HK-2 (cell line): Measurements from ENCODE around the gene SLC9A3.

Experiments used
- DNase-seq: peaks from one replicate; pipeline ENCODE4 v3.0.0-alpha.2; 2018; ENCODE audit not compliant: unreplicated experiment

The SLC9A3 gene

DNA sequence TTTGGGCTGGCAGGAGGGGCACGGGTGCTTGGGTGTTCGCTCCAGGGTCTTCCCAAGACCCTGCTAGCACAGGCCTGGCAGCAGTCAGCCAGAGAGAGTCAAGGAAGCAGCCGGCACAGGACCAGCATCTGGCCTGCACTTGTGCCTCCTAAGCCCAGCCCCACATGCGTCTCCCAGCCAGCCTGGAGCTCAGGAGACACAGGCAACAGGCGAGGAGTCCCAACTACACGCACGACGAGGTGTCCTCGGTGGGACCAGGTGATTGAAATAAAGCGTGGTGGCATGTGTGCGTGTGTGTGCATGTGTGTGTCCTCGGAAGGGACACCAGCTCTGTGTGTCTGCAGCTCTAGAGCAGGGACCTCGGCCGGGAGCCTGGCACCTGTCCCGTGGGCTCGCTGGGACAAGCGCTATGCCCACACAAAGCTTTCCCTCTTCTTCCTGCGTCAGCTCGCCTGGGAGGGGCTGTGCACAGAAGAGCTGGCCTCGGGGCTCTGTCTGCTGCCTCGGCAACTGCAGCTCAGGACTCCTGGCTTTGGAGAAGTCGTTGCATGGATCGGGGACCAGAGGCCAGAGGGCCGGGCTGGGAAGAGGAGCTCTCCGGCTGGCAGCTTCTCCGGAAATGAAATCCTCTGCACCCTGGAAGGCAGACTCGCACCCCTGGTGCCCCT lies 14.7 kb upstream of the SLC9A3 start:
- no peak for DNase-seq

DNA sequence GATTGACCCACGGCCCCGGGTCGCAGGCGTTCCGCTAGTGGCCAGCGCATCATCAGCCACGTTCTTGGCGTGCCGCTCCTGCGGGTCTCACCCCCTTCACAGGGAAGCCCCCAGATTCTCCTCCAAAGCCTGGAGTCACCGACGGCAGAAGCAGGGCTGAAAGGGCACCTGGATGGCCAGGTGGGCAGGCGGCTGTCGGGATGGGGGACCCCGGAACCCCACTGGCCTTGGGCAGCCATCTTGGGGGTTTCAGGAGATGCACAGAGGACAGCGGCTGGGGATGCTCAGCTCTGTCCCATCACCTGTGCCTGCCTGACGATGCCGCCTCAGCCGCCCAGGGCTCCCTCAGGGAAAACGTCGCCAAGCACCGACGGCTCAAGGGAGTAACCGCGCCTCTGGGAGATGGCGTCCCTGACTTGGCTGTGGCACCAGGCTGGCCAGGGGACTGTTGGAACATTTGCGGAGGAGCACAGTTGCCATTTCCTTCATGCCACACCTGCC lies 14.1 kb upstream of the SLC9A3 start:
- DNase-seq: no peak

DNA sequence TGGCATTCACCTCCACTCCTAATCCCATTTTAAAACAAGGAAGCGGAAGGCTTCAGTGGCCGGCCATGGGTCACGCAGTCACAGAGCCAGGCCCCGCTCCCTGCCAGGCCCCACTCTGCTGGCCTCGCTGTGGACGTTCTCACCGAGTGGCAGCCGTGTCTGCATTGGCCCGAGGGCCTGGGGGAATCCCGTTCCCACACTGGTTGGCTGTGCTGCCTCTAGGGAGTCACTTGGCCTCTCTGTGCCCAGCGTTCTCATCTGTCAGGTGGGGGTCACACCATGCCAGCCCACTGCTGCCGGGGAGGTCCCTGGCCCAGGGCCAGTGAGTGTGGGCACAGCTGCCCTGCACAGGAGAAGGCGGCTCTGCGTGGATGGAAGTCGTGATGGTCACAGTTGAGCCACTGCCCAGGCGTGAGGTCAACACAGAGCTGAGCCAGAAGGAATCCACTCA lies 13.4 kb upstream of the SLC9A3 start:
- DNase-seq: no peak

DNA sequence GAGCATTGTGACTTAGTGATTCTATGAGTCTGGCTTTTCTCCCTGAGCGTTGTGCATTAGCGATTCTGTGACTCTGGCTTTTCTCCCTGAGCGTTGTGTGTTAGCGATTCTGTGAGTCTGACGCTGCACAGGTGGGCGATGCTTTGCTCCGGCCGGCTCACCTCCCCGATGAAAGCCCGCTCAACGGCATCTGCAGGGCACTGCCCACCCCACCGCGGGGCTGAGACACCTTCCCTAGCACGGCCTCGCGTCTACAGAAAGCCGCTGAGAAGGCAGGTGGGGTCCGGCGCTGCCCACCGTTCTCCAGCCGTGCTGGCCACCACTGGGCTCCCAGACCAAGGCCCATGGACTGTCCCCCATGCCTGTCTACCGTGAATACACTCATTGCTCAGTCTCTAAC lies 12.8 kb upstream of the SLC9A3 start:
- no peak for DNase-seq

DNA sequence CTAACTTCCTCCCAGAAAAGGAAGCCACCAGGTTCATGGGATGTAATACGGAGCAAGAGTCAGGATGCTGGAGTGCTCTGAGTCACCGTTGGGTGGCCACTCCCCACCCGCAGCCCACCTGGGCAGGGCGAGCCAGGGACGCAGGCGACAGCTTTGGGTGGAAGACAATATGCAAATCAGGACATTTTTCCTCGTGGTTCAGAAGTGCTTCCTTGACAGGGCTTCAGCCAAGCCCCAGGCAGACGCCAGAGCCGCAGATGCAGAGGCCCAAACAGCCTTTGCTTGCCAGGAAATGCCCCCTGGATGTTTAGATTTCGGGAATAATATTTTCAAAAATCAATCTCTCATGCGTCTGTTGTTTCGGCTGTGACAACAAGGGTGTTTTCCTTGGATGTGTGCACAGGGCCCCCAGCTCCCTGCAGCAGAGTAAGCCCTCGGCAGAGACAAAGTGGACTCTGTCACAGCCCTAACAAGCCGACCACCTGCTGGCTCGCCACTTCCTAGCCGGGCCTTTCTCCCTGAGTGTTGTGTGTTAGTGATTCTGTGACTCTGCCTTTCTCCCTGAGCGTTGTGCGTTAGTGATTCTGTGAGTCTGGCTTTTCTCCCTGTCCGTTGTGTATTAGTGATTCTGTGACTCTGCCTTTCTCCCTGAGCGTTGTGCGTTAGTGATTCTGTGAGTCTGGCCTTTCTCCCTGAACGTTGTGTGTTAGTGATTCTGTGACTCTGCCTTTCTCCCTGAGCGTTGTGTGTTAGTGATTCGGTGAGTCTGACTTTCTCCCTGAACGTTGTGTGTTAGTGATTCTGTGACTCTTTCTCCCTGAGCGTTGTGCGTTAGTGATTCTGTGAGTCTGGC lies 11.8 kb upstream of the SLC9A3 start:
- DNase-seq: no peak

DNA sequence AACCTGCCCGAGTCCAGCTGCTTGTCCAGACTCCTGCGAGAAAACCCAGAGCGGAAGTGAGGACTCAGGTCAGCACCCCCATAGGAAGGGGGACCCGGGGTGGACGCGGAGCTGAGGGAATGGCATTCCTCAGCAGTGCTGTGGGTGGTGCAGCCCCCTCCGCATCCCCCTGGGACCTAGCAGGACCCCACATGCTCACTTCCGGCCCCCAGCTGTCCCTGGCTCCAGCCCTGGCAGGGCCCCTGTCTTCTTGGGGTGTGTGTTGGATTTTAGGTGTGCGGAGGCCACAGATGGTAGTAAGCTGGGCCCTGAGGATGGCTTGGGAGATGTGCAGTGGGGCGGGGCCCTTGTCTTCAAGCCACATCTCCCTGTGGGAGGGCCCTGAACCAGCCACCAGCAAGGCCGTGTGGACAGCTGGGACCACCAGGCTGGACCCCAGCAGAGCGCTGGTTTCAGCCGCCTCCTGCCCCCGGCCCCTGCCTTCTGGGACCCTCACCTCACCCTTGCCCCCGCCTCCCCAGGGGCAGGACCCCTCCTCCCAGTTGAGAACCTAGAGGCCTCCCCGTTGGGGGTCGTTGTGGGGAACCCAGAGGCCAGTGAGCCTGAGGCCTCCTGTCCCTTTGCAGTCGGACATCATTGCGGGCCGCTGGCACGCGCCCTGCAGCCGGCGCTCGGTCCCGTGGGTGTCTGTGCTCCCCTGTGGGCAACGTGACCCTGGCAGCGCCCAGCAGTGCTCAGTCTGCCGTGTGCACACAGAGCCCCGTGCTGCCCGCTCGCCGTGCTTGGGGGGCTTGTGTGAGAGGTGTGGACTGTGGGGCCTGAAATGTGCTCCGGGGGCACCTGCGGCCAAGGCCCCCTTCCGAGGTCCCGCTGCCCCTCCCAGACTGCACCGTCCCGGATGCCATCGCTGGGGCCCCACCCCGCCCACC lies 10.8 kb upstream of the SLC9A3 start:
- no peak for DNase-seq

DNA sequence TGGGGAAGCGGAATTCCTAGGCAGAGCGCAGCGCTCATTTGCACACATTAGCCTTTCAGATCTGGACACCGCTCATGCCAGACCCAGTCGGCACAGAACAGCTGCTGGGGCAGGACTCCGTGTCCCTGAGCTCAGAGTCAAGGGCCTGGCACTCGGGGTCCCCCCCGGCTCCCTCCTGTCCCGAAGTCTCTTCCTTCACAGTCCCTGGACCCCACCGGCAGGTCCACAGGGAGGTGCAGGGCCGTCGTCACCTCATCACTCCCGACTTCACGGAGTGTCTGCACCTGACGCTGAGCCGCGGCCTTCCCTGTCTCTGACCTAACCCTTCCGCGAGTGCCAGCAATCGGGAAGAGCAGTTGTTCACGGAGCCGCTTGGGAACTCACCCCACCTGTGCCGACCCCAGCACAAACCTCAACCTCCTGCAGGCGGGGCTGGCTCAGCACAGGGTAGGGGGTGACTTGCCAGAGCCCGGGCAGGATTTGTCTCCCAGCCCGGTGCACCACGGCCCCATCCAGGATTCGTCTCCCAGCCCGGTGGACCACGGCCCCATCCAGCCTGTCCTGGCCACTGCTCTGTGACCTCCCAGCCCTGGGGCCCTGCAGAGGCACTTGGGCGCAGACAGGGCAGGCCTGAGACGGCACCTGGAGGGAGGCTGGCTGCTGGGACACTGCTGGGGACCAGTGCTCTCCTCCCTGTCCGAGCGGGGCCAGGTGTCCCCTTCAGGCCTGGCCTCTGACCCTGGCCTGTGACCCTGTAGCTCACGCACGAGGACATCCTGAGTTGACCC lies 9.9 kb upstream of the SLC9A3 start:
- no peak for DNase-seq

DNA sequence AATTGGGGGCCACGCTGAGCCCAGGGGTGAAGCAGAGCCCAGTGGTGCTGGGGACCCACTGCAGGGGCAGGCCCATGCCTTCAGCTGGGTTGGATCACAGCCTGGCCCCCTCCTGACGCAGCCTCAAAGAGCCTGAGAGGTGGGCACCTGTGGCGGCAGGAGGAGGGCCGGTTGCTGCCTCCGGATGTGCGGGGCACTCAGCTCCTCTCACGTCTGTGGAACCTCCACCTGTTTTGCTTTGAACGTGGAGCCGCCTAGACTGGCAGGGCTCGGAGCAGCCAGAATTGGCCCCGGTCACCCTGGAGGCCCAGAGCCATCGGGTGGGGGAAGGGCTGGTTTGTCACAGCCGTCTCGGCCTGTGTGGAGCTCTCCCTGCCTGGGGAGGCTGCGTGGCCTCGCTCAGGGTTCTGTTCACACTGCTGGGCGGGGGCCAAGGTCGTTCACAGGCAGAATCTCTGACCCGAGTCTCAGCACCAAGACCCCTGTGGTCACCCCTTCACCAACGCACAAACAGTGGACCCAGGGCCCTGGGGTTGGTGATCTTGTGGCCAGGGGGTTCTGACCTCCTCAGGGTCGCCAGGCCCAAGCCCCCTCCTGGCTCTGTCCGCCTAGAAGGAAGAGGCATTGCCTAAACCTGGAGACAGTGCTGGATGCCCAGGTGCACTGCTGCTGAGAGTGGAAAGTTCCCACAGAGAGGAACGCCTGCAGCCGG lies 9.2 kb upstream of the SLC9A3 start:
- no peak for DNase-seq

DNA sequence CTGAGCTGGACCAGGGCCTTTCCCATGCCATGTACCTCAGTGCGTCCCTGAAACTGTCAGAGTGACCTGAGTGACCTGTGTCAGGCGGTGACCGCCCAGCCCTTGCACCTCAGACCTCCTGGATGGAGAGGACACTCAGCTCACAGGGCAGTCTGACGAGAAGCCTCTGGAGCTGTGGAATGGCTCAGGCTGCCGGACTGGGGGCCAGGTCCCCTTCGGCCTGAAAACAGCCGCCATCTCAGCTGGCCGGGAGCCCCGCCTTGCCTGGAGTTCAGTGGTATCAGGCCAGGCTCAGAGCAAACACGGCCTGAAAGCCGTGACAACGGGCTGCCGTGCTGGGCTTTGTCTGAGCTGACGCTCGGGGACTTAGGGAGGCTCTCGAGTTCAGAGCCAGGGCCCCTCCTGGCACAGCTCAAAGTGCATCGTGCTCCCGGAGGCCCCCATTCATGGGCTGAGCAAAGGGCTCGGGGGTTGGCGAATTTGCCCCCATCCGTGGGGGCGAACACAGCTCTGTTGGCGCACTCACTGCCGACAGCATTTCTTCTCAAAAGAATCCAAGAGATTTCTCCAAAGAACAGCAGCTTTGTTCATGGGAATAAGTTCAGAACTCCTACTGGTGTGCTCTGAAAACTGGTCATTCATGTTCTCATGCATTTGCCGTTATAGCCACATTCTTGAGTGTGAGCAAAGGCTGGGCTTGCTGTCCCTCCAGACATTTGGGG lies 8.4 kb upstream of the SLC9A3 start:
- DNase-seq: no peak

DNA sequence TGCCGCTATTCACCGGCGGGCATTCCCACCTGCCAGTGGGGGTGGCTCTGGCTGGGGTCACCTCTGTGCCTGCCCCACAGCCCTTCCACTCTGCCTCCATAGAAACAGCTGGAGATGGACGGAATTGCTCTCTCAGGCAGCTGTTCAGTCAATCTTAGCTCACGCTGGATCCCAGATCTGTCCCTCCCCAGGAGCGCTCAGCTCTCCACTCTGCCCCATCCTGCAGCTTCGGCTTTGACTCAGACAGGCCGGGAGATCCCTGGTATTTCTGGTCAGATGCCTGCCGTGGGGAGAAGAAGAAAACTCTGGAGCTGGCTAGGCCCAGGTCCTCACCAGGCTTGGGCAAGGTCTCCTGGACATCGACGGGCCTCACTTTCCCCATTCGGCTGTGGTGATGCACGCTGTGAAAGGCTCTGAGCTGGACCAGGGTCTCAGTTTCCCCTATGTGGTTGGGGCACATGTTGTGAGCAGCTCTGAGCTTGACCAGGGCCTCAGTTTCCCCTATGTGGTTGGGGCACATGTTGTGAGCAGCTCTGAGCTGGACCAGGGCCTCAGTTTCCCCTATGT lies 7.6 kb upstream of the SLC9A3 start:
- no peak for DNase-seq

DNA sequence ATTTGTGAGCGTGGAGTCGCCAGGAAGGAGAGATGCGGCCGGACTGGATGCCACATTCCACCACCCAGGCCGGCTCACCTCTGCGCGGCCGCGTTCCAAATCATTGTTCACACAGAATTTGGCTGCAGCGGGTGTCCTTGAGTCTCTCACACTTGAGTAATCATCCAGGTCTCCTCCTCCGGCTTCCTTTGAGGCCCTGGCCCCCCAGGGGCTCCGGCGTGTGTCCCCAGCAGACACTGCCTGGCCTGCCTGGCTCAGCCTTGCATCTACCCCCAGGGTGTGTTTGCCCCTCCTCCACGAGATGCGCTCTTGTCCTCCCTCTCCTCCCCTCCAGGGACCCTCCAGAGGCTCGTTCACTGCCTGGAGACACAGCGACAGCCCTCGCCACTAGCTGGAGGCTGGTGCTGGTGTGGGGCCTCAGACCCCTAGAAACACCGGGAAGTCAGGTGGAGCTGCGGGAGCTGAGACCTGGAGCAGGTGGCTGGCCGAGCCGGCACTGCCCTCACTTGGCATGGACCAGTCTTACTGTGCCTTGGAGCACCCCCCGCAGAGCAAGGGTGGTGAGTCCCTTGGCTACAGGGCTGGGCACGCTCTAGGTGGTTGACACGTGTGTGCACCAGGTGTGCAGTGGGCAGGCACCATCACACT lies 7.0 kb upstream of the SLC9A3 start:
- DNase-seq: no peak

DNA sequence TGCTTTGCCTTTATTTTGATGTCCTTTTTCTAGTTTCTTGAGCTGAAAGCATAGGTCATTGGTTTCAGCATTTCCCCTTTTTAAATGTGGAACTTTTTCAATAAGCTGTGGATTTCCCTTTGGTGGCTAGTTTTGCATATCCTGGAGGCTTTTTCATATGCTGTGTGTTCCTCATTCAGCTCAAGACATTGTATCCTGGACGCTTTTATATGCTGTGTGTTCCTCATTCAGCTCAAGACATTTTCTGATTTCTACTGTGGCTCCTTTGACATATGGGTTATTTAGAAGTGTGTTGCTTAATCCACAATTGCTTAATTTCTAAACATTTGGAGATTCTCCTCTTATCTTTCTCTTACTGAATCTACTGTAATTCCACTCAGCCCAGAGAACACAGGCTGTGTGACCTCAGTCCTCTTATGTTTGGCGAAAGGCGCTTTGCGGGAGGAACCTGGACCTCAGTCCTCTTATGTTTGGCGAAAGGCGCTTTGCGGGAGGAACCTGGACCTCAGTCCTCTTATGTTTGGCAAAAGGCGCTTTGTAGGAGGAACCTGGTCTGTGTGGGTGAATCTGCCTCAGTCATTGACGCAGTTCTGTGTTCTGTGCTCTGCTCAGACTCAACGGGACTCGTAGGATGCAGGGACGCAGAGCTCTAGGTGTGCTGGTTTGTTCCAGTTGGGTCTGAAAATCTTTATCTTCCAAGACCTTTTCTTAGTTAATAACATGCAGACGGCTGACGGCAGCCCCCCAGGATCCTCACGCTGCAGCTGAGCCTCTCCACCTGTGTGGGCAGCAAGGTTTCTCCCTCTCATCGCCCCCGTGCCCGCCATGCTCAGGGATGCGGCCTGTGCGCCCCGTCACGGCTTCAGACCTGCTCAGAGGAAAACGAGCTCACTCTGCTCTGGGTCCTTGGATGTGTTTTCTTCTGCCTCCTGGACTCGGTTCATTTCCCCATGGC lies 6.0 kb upstream of the SLC9A3 start:
- DNase-seq: no peak

DNA sequence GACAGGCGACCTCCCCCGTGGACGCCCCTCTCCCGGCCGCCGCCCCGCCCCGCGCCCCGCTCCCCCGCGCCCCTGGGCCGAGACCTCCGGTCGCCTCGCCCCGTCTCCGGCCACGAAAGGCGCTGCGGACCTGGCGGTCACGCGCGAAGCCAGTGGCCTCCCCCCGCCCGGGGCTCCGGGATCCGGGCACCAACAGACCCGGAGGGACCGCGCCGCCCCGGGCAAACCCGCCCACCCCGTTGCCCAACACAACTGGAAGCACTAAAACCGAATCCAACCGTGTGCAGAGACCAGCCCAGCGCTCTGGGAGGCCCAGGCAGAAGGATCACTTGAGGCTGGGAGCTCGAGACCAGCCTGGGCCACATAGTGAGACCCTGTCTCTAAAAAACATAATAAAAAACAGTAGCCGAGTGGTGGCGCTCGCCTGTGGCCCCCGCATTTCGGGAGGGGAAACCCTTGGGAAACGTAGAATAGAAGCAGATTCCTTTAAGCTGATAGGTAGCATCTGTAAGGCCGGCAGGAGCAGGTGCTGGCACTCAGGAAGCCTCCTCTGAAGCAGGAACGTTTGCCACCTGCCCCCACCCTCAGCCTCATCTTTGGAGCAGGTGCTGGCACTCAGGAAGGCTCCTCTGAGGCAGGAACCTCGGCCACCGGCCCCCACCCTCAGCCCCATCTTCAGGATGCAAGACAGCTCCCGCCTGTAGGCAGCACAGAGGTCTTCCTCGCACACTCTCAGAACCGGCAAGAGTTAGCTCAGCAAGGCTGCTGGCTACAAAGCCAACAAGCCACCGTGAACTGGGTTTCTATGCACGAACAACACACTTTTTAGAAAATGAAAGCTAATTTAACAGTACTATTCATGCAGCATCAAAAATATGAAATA lies 4.6 kb upstream of the SLC9A3 start:
- no peak for DNase-seq

DNA sequence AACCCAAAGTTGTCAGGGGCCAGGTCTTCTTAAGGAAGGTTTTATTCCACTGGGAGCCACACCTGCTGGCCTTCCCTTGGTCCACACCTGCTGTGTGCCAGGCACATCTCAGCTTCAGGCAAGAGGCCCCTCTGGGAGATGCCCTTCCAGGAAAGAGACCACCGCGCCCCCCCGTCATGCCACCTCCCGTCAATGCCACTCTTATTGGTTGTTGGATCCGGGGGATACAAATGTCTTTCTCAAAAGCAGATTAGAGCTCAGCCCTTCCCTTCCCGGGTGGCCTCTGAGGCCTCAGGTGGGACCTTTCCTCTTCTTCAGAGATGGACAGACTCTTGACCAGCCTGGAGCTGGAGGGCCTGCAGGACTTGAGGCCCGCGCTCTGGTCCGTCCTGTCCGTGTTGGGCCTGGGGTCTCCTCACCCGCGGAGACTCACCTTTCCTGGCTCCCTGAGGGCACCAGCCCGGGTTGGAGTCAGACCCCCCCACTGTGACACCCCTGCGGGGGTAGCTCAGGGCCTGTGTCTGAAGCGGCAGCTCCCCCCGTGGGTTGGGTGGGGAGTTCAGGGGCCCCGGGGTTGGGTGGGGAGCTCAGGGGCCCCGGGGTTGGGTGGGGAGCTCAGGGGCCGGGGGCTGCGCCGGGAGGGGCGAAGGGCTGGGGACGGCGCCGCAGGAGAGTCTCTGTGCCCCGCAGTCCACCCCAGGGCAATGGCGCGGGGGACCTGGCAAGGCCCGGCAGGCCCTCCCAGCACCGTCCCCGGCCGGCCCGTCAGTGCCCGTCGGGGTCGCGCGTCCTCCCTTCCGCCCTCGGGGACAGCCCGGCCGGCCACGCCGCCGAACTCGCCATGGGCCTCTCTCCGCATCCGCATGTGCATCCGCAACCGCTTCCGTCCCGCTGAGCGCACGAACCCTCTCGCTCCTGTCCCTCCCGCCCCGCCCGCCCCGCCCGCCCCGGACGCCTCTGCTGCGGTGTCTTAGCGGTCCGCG lies 3.7 kb upstream of the SLC9A3 start:
- no peak for DNase-seq

DNA sequence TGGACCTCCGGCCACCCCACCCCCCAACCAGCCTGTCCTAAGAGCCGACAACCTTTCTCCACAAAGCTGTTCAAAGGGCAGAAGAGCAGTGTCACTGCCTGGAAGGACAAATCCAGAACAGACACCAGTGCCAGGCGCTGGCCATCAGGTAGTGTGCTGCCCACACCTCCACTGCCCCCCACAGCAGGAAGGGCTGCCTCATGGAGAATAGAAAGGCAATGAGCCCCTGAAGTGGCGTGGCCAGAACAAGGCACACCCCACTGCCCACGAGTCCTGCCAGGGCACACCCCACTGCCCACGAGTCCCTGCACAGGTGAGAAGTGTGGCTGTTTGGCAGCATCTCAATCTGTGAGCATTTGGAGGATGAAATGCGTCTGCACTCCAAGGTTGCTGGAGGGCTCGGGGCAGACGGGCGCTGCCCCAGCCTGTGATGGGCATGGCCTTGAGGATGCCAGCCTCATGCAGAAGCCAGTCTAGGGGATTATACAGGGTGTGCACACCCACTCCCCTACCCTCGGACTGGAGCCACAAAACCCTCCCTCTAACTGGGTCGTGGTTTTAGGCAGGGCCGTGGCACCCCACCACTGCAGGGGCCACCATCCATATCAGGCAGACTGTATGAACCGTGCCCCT lies 2.3 kb upstream of the SLC9A3 start:
- no peak for DNase-seq
